ENCODE results near the gene INO80E.
A peak's percentile ranks its signal among the peaks of the same experiment; 100 is the strongest.
"Not testable (repeated sequence)": the region's sequence is repeated elsewhere in the genome, so short reads cannot be mapped to it uniquely, and the experiment has no call there.

The INO80E gene

DNA sequence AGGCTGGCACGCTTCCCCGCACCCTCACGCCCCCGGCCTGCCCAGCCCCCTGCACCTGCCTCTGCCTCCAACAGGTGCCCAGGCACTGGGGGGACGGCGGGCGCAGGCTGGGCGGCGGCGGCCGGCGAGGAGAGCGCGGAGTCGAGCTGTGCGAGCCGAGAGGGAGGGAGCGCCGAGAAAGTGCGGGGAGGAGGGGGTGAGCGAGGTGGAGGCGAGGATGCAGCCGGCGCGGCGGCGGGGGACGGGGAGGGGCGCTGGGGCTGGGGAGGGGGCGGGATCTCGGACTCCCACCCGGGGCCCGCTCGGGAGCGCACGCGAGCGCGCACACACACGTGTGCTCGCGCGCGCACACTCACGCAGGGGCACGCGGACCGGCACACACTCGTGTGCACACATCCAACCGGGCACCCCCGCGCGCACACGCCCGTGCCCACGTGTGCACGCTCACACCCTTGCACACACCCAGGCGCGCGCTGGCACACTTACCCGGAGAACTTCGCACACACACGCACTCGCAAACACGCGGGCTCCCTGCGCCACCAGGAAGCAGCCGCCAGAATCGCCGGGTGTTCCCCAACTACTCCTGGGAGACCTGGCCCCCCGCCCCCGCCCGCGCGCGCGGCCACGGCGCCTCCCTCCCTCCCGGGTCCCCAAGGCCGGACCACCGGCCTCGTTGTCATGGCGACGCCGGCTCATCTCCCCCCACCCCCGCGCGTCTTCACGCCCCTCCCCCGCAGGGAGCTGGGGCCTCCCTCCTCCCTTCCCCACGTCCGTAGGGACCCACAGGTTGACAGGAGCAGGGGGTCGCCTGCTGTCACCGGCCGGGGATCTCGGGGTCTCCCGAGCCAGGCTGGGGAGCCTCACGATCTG, 15.0 kb downstream of the INO80E start, which contains the start of gene DOC2A:
TSS of gene DOC2A (minus strand) at position 184 of the 870 bp plus-strand sequence. CDS start 805 bp downstream, outside the sequence.
- peak; percentile 74 for DNase-seq

GRCh38 chr16:30011714-30012504, 15.9 kb downstream of the INO80E start:
- DNase-seq, result no peak

DNA sequence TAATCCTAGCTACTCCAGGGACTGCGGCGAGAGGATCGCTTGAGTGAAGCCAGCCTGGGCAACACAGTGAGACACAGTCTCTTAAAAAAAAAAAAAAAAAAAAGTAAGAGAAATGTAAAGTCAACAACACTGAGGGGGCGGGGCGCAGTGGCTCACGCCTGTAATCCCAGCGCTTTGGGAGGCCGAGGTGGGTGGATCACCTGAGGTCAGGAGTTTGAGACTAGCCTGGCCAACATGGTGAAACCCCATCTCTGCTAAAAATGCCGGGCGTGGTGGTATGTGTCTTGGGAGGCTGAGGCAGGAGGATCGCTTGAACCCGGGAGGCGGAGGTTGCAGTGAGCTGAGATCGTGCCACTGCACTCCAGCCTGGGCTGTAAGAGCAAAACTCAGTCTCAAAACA, 16.6 kb downstream of the INO80E start:
- DNase-seq, result not testable (repeated sequence)

DNA sequence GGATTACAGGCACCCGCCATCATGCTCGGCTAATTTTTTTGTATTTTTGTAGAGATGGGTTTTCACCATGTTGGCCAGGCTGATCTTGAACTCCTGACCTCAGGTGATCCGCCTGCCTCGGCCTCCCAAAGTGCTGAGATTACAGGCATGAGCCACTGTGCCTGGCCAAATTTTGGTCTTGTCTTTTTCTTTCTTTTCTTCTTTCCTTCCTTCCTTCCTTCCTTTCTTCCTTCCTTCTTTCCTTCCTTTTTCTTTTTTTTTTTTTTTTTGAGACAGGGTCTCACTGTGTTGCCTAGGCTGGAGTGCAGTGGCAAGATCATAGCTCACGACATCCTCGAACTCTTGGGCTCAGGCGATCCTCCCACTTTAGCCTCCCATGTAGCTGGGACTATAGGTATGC, 19.4 kb downstream of the INO80E start:
- DNase-seq, result not testable (repeated sequence)

DNA sequence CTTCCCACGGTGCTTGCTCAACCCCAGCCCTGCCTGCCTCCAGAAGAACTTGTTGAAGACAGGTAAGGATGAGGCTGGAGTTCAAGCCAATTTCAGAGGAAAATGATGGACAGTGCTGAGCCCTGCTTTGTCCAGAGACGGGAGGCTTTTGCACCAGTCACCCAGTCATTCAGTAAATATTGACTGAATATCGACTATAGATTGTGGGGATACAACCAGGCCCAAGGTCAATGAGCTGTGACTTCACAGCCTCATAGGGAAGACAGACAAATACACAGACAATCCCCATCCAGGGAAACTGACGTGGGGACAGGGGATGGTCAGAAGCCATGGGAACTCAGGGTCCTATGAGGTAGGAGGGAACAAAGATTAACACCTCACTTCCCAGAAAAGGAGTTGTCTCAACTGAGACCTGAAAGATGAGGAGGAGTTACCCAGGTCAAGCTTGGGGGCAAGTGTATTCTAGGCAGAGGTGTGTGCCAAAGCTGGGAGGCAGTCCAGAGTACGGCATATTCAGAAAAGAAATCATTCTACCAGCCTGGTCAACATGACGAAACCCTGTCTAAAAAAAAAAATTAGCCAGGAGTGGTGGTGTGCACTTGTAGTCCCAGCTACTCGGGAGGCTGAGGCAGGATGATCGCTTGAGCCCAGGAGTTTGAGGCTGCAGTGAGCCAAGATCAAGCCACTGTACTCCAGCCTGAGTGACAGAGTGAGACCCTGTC, 20.7 kb downstream of the INO80E start:
- DNase-seq, result no peak

- DNase-seq, result no peak
Observed at GRCh38 chr16:30017277-30017656, 21.2 kb downstream of the INO80E start.

- DNase-seq, result not testable (repeated sequence)
Observed at GRCh38 chr16:30017937-30018336, 21.9 kb downstream of the INO80E start.

GRCh38 chr16:30018731-30019158, 22.7 kb downstream of the INO80E start:
- peak; percentile 14 for DNase-seq

GRCh38 chr16:30022887-30023286, 26.8 kb downstream of the INO80E start, which contains the start of gene C16orf92:
Gene C16orf92 (plus strand): TSS chr16:30023198. CDS start chr16:30023341, 143 bp downstream.
- DNase-seq, result no peak

- DNase-seq, result no peak
Observed at GRCh38 chr16:30023586-30023985, 27.5 kb downstream of the INO80E start.

DNA sequence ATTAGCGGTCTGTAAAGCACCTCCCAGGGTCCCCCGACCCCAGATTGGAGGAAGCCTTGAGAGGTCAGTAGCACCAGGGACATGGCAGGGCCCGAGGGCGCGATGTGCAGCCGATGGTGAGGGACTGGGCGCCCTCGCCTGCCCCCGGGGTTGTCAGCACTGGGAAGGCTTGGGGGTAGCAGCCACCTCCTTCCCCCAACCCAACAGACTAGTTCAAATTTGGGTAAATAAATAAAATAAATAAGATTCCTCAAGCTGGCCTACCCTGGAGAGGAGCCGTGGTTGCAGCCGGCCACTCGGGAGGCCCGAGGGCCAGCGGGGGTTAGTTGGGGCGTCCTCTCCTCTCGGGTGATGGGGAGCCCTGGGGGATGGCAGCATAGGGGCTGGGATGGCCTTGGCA, 28.4 kb downstream of the INO80E start:
- no peak for DNase-seq

DNA sequence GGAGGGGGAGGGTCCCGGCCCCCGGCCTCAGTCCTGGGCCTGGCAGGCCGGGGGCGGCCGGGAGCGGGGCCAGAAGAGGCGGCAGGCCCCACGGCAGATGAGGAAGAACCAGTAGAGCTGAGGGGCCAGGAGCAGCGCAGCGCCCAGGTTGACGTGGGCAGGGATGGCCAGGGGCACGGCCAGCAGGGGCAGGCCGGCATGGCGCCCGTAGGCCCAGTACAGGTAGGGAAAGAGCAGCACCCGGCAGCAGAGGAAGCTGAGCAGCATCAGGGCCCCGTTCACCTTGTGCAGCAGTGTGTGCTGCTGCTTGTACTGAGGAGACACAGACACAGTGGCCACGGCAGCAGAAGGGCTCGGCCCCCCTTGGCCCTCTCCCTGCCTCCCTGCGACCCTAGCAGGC, 29.1 kb downstream of the INO80E start:
- no peak for DNase-seq

DNA sequence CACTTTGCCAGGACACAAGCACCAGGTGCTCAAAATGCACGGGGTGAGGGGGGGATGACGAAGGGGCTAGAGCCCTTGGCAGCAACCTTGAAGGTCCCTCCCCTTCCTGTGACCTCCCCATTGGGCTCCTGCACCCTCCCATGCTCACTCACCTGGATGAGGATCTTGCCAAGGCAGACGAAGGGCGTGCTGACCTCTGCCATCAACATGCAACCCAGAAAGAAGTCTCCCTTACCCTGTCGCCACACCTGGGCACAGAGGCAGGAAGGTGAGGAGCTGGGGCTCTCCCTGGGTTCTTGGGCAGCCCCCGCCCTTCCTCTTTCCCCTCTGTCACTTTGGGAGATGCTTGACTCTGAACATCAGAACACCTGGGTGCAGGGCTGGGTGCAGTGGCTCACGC, 29.5 kb downstream of the INO80E start:
- DNase-seq, result no peak

DNA sequence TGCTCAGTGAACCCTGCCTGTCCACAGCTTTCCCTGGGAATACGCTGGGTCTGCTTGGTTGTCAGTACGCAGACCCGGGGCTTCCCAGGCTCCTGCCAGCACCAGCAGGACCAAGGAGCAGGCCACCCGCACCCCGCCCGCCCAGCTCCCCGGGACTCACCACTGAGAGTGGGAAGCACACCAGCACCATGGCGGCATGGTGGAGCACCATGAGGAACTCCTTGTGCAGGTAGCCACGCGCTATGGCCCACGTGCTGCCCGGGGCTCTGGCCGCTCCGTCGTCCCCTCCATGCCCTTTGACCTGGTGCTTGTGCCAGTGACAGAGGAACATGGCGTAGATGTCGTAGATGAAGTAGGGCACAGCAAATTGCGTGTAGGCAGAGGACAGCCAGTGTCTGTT, 30.4 kb downstream of the INO80E start:
- no peak for DNase-seq

DNA sequence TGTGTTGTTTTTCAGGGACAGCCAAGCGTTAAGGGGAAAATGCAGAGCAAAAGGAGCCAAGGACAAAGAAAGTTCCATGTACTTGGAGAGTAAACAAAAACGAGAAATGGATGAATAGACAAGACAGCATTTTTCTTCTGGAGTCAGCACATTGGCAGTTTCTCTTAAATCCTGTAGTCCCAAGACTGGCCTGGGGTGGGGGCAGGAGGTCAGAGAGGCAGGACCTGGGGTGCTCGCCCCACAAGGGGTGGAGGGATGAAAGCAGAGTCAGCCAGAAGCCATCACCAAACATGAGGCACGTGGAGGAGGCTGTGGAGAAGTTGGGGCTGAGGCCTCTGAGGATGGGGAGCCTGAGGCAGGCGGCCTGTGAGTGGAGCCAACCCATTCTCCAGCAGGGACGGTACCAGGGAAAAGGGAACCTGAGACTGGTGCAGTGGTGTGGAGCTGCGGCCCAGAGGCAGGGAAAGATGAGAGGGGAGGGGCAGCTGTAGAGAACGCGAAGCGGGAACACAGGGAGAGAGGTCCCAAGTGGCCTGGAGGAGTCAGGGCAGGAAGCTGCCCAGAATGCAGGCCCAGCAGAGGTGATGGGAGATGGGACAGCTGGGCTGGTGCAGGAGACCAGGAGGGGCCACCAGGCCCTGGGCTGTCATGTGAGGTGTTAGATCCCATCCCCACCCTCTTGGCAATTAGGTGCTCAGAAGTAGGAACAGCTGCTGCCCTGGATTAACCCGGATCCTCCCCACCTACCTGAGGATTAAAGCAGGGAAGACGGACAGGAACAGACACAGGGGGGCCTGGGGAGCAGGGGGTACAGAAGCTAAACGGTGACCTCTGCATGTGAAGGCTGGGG, 31.8 kb downstream of the INO80E start:
- no peak for DNase-seq

DNA sequence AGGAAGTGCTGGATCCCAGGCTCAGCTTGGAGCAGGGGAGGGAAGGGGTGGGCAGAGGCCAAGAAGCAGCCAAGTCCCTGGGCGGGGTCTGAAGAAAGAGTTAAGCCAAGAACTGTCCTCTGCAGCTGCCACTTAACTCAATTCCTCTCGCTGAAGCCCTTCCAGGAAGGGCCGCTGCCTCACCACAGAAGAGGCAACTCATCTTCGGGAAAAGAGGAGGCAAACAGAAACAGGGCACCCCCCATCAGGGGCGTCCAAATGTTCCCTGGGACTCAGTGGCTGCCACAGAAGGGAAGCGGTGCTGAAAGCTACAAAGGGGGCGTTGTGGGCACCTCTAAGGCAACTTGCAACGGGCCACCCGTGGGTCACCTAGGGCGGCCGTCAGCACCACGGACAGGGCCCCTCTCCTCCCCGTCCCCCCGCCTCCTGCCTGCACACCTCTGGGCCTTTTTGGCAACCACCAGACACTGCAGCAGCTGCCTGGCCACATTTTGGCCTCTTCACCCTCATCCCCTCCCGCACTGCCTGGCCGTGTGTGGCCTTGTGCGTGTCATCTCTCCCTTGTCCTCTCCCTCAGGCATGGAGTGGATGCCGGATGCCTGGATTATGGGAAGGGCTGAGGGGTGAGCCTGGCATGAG, 32.5 kb downstream of the INO80E start:
- no peak for DNase-seq

DNA sequence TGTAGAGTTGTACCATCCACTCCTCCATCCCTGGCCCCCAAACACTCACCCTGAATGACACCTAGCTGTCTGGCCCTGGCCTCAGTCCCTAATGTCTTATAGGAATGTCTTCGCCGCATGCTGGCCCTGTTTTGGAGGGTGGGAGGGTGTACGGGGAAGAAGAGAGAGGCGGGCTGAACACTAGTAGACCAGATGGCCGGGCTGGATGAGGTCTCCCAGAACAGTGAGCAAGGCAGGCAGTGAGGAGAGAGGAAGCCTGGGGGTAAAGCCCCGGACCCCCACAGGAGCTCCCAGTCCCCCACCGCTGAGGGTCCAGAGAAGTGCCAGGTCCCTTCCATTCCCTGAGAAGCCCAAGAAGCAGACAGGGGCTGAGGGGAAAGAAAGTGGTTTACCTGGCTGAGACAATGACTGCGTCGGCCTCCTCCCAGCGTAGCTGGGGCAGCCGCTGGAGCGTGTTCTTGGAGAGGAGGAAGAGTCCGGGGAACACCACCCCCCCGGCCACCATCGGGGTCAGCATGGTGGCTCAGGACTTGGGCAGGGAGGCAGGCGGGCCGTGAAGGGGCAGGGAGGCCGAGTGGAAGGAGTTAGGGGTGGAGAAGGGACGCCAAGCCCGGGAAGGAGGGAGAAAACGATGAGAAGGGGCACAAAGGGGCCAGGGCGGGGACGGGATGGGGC, 34.1 kb downstream of the INO80E start:
- no peak for DNase-seq

GRCh38 chr16:30030841-30031413, 34.9 kb downstream of the INO80E start, which contains the start of gene TLCD3B:
Gene TLCD3B (minus strand): TSS chr16:30031271. CDS start chr16:30030527, 744 bp downstream.
- no peak for DNase-seq

- DNase-seq, result no peak
Observed at GRCh38 chr16:30031477-30031918, 35.5 kb downstream of the INO80E start.

DNA sequence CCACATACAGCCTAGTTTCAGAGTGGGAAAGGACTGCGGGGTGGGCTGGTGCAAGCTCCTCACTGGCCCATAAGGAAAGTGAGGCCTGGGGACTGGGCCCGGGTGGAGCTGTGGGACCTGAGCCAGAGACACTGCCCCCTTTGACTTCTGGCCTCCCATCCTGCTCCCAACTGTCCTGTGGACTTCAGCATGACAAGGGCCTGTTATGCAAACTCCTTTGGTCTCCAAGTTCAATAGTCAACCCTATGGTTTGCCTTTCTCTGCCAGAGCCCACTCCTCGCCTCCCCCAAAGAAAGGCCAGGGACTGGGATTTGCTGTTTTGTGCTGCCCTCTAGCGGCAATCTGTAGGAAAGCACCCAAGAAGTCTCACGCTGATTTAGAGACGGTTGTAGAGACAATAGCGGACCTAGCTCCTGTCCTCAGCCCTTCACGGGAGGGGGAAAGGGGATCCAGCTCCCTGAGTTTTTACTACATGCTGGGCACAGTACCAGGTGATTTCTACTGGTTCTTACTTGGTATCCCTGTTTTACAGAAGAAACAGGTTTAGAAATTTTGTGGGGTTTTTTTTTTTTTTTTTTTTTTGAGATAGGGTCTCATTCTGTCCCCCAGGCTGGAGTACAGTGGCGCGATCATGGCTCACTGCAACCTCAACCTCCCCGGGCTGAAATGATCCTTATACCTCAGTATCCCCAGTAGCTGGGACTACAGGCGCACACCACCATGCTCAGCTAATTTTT, 36.2 kb downstream of the INO80E start:
- DNase-seq, result peak; percentile 79
